Lung microvascular endothelial cell (primary cell): Measurements from ENCODE around the gene PEX3. TPM values are rescaled to one million over a fixed set of nuclear protein-coding genes. Genes with fewer than 3 reads are reported as not detected.
A peak's percentile ranks its signal among the peaks of the same experiment; 100 is the strongest.

Experiments
- DNase-seq, 2 donors: peaks; one replicate each; pipeline versions ENCODE4 v3.0.0 to v3.0.0-alpha.2; 2010; ENCODE audit warnings: low read depth in 2 of 2
- total RNA-seq: library from RNA; depleted of rRNA; stranded (reverse); fragments of >200 nt; gene quantifications from 2 replicates; pipeline ENCODE4 v1.2.1, GENCODE V29; 2014

Gene PEX3
- total RNA-seq, 1 donor from 2014 or later, result 14.5 TPM

DNA sequence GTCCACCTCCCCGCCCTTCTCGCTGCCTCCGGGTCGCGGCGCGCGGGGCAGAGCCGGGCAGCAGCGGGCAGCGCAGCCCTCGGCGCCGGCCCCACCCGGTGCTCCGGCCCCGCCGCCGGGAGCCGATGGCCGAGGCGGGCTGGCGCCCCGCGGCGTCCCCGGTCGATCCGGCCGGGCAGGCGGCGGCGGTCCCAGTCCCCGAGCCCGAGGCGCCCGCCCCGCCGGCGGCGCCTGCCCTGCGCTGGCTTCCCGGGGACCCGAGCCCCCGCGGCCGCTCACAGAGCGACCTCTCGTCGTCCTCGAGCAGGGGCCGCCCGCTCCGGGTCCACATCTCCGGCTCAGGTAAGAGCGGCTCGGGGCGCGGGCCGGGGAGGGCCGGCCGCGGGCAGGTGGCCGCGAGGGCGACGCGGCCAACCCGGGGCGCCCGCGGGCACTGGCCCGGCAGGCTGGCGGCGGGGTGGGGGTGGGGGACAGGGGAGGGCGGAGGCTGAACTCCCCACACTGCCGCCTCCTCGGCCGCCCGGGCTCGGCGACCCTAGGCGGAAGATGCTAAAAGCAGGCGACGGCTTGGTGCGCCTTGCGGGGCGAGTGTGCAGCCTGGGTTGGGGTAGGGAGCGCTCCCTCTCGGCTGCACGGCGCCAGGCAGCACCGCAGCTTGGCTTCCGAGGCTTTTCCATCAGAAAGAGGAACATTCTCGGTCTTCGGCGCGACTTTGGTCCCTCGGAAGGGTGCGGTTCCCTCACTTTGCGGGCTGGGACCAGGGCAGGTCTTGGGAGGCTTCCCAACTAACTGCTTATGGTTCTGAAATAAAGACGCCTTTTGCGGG is 86.5 kb downstream of the PEX3 start:
- DNase-seq, result peak; percentile 58 to 71

DNA sequence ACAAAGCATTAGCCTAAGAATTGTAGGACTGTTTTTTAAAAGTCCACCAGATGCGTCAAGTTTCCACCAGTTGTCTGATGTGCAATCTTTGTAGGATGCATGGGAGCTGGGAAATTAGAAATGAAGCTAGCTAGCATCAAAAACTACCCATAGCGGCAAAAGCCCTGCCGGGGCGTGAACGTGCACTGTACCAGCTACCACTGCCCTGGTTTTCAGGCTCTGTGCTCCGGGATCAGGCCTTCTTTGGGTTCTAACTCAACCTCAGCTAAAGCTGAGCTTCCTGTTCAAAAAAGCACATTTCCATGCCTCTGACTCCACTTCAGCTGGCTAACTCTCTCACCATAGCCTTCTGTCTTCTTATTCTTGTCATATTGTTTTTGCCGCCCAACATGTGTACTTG is 87.8 kb downstream of the PEX3 start:
- no peak for DNase-seq

DNA sequence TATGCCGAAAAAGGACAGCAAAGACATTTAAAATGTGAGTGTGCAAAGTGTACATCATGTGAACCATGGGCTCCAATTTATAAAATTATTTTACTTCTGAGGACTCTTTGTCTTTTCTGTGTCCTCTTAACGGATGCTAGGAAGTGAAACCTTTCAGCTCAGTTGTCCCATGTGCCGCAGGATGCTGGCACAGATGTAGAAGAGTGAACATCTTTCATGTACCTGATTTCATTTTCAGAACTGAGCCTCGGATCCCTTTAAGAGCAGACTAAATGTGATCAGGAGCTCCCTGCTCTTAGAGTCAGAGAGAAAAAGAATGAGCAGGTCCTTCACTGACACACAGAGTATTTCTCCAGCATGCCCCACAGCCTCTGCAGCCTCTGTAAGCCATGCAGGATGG is 88.5 kb downstream of the PEX3 start:
- no peak for DNase-seq

DNA sequence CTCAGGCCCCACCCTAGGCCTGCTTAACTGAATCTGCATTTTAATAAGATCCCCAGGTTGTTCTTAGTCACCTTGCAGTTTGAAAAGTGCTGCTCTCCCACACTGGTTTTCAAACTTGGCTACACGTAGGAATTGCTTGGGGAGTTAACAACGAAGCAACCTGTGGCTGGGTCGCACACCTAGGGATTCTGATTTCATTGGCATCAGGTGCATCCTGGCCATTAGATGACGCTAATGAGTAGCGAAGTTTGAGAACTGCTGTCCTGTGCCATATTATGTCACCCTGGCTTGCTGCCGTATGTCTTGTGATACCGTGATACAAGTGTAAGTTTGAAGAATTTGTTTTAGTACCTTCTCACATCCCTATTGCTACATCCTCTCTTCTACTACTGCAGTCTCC is 89.1 kb downstream of the PEX3 start:
- no peak for DNase-seq

DNA sequence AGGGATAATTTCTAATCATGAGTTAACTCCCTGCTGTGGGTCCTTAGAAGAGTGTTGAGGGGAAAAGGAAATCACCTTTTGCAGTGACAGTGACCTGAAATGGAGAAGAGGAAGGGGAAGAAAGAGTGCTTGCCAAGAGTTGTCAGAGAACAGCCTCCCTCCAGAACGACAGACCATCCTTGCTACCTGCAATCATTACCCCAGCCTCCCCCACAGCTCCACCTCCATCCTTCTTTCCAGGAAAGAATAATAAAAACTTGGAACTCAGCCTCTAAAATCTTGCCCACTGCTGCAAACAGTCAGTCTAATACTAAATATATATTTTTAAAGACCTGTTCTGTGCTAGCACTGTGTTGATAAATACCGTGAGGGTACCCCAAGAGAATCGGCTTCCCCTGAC is 89.6 kb downstream of the PEX3 start:
- DNase-seq, result no peak

Other genes starting within 250 kb of the PEX3 start
- 2.2 and 3.6 TPM in 2 replicates for gene ADAT2, start 110 bp upstream of the PEX3 start, total RNA-seq
- gene FUCA2, start 60.9 kb downstream of the PEX3 start, total RNA-seq, result 24.4 and 29.0 TPM in 2 replicates
- 145 and 207 TPM in 2 replicates for gene PHACTR2, start 227.2 kb downstream of the PEX3 start, total RNA-seq